SK-N-SH treated with all-trans-retinoic acid at 6 μM for 48 hours (cell line): ENCODE measurements around the gene MYO9A.

Source experiments
- GLIS3 ChIP-seq: fragments of 250-450 bp; sonication (Bioruptor Pico); IDR thresholded peaks from 2 replicates; pipeline ENCODE4 v1.5.0; 2020; ENCODE audit warnings: mild to moderate bottlenecking, moderate library complexity
- SNAI2 ChIP-seq: fragments of 250-450 bp; sonication (Bioruptor Pico); IDR thresholded peaks from 2 replicates; pipeline ENCODE4 v1.5.0; 2020; ENCODE audit warnings: mild to moderate bottlenecking, moderate library complexity
- ZFP30 ChIP-seq: fragments of 450-650 bp; formaldehyde crosslinking; IDR thresholded peaks from 2 replicates; pipeline ENCODE4 v1.5.0; 2022; ENCODE audit warnings: mild to moderate bottlenecking, moderate library complexity
- TF ChIP-seq, protein P1 (sequence below): fragments of 250-450 bp; sonication (Bioruptor Pico); IDR thresholded peaks from 2 replicates; pipeline ENCODE4 v1.5.1; 2021; ENCODE audit warnings: mild to moderate bottlenecking, moderate library complexity
- TF ChIP-seq, protein P2 (sequence below): fragments of 250-450 bp; sonication (Bioruptor Pico); IDR thresholded peaks from 2 replicates; pipeline ENCODE4 v1.5.0; 2020; ENCODE audit warnings: mild to moderate bottlenecking, moderate library complexity

DNA sequence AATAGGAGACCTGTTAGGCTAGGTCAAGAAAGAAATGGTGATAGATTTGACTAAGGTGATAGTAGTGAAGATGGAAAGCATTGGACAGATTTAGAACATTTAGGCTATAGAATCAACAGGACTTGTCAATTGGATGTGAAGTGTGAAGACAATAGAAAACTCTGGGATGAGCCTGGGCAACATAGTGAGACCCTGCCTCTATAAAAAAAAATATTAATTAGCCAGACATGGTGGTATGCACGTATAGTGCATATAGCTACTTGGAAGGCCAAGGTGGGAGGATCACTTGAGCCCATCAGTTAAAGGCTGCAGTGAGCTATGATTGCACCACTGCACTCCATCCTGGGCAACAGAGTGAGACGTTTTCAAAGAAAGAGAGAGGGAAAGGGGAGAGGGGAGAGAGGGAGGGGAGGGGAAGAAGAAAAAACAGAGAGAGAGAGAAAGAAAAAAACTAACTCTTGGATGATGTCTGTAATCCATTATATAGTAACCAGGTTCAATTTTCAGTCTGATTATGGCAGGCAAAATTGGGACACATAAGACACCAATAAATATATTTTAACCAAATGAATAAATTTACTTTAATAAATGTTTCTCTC is 9.9 kb upstream of the MYO9A start:
- TF ChIP-seq, protein P1, sequence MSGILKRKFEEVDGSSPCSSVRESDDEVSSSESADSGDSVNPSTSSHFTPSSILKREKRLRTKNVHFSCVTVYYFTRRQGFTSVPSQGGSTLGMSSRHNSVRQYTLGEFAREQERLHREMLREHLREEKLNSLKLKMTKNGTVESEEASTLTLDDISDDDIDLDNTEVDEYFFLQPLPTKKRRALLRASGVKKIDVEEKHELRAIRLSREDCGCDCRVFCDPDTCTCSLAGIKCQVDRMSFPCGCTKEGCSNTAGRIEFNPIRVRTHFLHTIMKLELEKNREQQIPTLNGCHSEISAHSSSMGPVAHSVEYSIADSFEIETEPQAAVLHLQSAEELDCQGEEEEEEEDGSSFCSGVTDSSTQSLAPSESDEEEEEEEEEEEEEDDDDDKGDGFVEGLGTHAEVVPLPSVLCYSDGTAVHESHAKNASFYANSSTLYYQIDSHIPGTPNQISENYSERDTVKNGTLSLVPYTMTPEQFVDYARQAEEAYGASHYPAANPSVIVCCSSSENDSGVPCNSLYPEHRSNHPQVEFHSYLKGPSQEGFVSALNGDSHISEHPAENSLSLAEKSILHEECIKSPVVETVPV (CRISPR knock-in tag) = no peak
- TF ChIP-seq GLIS3 (no peak), ZFP30 (CRISPR knock-in tag) (no peak), SNAI2 (no peak)
- TF ChIP-seq, protein P2, sequence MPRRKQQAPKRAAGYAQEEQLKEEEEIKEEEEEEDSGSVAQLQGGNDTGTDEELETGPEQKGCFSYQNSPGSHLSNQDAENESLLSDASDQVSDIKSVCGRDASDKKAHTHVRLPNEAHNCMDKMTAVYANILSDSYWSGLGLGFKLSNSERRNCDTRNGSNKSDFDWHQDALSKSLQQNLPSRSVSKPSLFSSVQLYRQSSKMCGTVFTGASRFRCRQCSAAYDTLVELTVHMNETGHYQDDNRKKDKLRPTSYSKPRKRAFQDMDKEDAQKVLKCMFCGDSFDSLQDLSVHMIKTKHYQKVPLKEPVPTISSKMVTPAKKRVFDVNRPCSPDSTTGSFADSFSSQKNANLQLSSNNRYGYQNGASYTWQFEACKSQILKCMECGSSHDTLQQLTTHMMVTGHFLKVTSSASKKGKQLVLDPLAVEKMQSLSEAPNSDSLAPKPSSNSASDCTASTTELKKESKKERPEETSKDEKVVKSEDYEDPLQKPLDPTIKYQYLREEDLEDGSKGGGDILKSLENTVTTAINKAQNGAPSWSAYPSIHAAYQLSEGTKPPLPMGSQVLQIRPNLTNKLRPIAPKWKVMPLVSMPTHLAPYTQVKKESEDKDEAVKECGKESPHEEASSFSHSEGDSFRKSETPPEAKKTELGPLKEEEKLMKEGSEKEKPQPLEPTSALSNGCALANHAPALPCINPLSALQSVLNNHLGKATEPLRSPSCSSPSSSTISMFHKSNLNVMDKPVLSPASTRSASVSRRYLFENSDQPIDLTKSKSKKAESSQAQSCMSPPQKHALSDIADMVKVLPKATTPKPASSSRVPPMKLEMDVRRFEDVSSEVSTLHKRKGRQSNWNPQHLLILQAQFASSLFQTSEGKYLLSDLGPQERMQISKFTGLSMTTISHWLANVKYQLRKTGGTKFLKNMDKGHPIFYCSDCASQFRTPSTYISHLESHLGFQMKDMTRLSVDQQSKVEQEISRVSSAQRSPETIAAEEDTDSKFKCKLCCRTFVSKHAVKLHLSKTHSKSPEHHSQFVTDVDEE = no peak
